Measurements from ENCODE around the gene KCNMA1.

DNA sequence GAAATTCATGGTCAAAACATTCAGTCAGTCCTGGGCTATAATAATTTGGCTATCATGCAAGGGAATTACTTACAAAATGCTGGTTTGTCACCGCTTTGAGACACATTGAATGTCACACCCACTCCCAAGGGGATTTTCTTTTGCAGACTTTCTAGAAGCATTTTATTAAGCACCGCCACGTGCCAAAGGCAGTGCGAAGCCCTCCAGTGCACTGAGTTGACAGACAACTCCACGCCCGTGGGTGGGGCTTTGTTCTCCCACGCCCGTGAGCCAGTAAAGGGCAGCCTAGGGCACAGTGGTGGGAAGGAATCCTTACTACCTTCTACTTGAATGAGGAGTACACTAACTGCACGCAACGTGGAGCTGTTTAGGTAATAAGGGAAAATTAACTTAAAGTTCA, 515.8 kb downstream of the KCNMA1 start:
- TF ChIP-seq, protein P1, sequence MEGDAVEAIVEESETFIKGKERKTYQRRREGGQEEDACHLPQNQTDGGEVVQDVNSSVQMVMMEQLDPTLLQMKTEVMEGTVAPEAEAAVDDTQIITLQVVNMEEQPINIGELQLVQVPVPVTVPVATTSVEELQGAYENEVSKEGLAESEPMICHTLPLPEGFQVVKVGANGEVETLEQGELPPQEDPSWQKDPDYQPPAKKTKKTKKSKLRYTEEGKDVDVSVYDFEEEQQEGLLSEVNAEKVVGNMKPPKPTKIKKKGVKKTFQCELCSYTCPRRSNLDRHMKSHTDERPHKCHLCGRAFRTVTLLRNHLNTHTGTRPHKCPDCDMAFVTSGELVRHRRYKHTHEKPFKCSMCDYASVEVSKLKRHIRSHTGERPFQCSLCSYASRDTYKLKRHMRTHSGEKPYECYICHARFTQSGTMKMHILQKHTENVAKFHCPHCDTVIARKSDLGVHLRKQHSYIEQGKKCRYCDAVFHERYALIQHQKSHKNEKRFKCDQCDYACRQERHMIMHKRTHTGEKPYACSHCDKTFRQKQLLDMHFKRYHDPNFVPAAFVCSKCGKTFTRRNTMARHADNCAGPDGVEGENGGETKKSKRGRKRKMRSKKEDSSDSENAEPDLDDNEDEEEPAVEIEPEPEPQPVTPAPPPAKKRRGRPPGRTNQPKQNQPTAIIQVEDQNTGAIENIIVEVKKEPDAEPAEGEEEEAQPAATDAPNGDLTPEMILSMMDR (IDR thresholded peaks at IDR 0.05 in 8 of 11, conservative IDR thresholded peaks at IDR 0.05 in 3 of 11), result no peak
- no peak for TF ChIP-seq POLR2A (IDR thresholded peaks at IDR 0.05)
